ENCODE data around the gene FOXE1.

FOXE1 gene

DNA sequence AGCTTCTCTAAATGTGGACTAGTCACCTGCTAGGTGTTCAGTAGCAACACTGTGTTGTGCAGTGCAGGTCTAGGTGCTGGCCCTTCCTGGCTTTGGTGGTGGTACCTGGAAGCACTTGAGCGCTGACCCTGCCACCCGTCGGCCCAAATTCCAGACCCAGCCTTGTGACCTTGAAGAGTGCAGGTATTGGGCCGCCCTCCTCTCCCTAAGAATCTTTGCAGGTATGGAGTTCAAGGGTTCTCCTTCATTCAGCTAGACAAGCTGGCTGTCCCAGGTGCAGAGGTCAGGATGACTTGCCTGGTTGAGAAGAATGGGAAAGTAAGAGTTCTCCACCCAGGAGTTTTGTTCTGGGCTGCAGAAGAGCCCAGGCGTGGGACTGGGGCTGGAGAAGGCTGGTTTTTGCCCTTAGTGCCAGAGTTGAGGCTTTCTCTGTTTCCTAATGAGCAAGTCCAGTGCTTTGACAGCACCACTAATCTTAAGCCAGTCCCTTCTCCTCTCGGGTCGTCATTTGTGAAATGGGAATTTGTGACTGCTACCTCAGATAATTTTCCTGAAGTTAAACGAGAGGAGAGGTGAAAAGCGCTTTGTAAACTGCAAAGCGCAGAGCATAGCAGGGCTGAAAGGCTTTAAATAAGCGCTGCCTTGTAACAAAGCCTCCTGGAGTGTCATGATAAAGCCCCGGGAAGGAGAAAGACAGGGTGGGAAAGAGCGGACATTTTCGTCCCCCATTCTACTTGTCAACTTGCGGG, 4.0 kb downstream of the FOXE1 start:
- no peak overlapping the region for H3K4me2 ChIP-seq (ENCODE audit: insufficient read depth, low read length)
- no peaks in the 10 kb centered on the region for H3K79me2 ChIP-seq (ENCODE audit: insufficient read depth, low read length)
- no peak overlapping the region for H3K4me3 ChIP-seq (ENCODE audit: low read depth in 1 of 2, low read length in 2 of 2)
- no peaks in the 10 kb centered on the region for H3K4me1 ChIP-seq (ENCODE audit: insufficient read depth, low read length)
- H3K9ac ChIP-seq (ENCODE audit: low read depth, low read length), result no peak overlapping the region
- H3K9me3 ChIP-seq (ENCODE audit: insufficient read depth, low read length, severe bottlenecking), result no peaks in the 10 kb centered on the region
- H4K20me1 ChIP-seq (ENCODE audit: insufficient read depth, low read length), result no peaks in the 10 kb centered on the region
- no peak overlapping the region for H2AFZ ChIP-seq (ENCODE audit: low read depth, low read length)
- TF ChIP-seq CTCF (IDR thresholded peaks at IDR 0.05; ENCODE audit: borderline replicate concordance, extremely low read depth, low read length, poor library complexity, severe bottlenecking), result no peak
- TF ChIP-seq EZH2 (IDR thresholded peaks at IDR 0.05; ENCODE audit: borderline replicate concordance, low read depth, low read length, severe bottlenecking), result no peak
- no peak for DNase-seq
- no peak overlapping the region for H3K27ac ChIP-seq (ENCODE audit: low read length)
- no peak for ATAC-seq (ENCODE audit: insufficient read depth, low read depth)
- H3K27me3 ChIP-seq (ENCODE audit: insufficient read depth, low read length, poor library complexity), result peaks cover 5% of the 10 kb centered on the region
- no peaks in the 10 kb centered on the region for H3K36me3 ChIP-seq (ENCODE audit: insufficient read depth, low read length)

DNA sequence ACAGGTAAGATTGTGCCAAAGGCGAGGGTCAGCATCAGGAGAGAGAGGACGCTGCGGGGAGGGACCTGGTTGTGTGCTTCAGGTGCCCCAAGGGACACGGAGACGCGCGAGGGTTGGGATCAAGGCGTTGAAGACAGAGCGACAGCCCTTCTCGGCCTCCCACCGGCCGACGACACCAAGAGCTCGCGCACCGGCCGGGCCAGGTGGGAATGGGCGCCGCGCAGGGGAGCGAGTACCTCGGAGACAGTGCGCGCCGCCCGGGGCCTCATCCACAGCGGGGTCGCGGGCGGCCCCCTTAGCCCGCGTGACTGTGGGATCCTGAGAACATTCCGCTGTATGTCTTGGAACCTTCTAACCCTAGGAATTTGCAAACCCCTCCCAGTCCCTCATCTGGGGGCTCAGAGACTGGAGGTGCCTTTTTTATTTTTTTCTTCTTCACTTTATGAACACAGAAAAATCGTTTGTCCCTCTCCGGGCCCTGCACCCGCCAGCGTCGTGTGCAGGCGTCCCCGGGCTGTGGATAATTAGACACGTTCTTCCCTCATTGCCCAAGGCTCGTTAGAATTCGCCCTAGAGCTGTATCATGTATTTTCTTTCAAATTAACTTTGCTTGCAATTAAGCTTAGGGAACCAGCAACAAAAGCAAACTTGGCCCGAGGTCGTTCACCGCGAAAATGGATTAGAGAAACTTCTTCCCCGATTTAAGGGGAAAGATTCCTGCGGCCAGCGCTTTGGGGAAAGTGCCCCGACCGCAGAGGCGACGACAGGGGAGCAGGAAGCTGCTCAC, 4.8 kb downstream of the FOXE1 start:
- H3K4me3 ChIP-seq (ENCODE audit: low read depth in 1 of 2, low read length in 2 of 2), result no peak overlapping the region
- H3K27me3 ChIP-seq (ENCODE audit: insufficient read depth, low read length, poor library complexity), result peaks cover 5% of the 10 kb centered on the region
- H3K9ac ChIP-seq (ENCODE audit: low read depth, low read length), result no peak overlapping the region
- ATAC-seq (ENCODE audit: insufficient read depth, low read depth) (no peak), DNase-seq (no peak)
- H4K20me1 ChIP-seq (ENCODE audit: insufficient read depth, low read length), result no peaks in the 10 kb centered on the region
- no peaks in the 10 kb centered on the region for H3K79me2 ChIP-seq (ENCODE audit: insufficient read depth, low read length)
- H3K4me1 ChIP-seq (ENCODE audit: insufficient read depth, low read length), result no peaks in the 10 kb centered on the region
- H2AFZ ChIP-seq (ENCODE audit: low read depth, low read length), result no peak overlapping the region
- no peaks in the 10 kb centered on the region for H3K36me3 ChIP-seq (ENCODE audit: insufficient read depth, low read length)
- H3K9me3 ChIP-seq (ENCODE audit: insufficient read depth, low read length, severe bottlenecking), result no peaks in the 10 kb centered on the region
- H3K4me2 ChIP-seq (ENCODE audit: insufficient read depth, low read length), result no peak overlapping the region
- TF ChIP-seq EZH2 (IDR thresholded peaks at IDR 0.05; ENCODE audit: borderline replicate concordance, low read depth, low read length, severe bottlenecking) (no peak), CTCF (IDR thresholded peaks at IDR 0.05; ENCODE audit: borderline replicate concordance, extremely low read depth, low read length, poor library complexity, severe bottlenecking) (no peak)
- no peak overlapping the region for H3K27ac ChIP-seq (ENCODE audit: low read length)

DNA sequence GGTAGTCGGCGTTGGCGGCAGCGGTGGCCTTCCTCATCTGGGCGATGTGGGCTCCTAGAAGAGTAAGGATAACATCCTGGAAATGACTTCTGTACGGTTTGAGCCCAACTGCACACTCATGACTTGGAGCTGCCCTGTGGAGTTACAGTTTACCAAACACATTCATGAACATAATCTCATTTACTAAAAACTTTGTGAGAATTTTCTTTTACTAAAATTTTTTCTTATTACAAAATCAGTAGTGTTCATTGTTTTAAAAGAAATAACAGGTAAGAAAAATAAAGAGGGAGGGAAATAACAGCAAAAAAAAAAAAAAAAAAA, 5.3 kb downstream of the FOXE1 start:
- H3K4me3 ChIP-seq (ENCODE audit: low read depth in 1 of 2, low read length in 2 of 2), result no peak overlapping the region
- H3K27me3 ChIP-seq (ENCODE audit: insufficient read depth, low read length, poor library complexity), result peaks cover 5% of the 10 kb centered on the region
- H3K9me3 ChIP-seq (ENCODE audit: insufficient read depth, low read length, severe bottlenecking), result no peaks in the 10 kb centered on the region
- H3K9ac ChIP-seq (ENCODE audit: low read depth, low read length), result no peak overlapping the region
- ATAC-seq (ENCODE audit: insufficient read depth, low read depth) (no peak), DNase-seq (no peak)
- H3K36me3 ChIP-seq (ENCODE audit: insufficient read depth, low read length), result no peaks in the 10 kb centered on the region
- H3K27ac ChIP-seq (ENCODE audit: low read length), result no peak overlapping the region
- no peaks in the 10 kb centered on the region for H3K4me1 ChIP-seq (ENCODE audit: insufficient read depth, low read length)
- H4K20me1 ChIP-seq (ENCODE audit: insufficient read depth, low read length), result no peaks in the 10 kb centered on the region
- TF ChIP-seq EZH2 (IDR thresholded peaks at IDR 0.05; ENCODE audit: borderline replicate concordance, low read depth, low read length, severe bottlenecking) (no peak), CTCF (IDR thresholded peaks at IDR 0.05; ENCODE audit: borderline replicate concordance, extremely low read depth, low read length, poor library complexity, severe bottlenecking) (no peak)
- no peak overlapping the region for H2AFZ ChIP-seq (ENCODE audit: low read depth, low read length)
- no peaks in the 10 kb centered on the region for H3K79me2 ChIP-seq (ENCODE audit: insufficient read depth, low read length)
- no peak overlapping the region for H3K4me2 ChIP-seq (ENCODE audit: insufficient read depth, low read length)

Data from DND-41 (cell line).